Keratinocyte (primary cell): Measurements from ENCODE around the gene ZNF487. TPM values are rescaled to one million over a fixed set of nuclear protein-coding genes. Genes with fewer than 3 reads are reported as not detected.
A peak's percentile ranks its signal among the peaks of the same experiment; 100 is the strongest.

ENCODE experiments used
- DNase-seq: peaks from one replicate; pipeline ENCODE4 v3.0.0-alpha.2; 2011; ENCODE audit warnings: low read depth, missing footprints, low spot score
- FAIRE-seq: peaks from 2 replicates; lab custom pipeline; 2011; peaks lifted over from hg19 to GRCh38; lab: Jason Lieb, UNC
- H2AFZ ChIP-seq: 2 replicates; pipeline ENCODE4 v1.6.0; 2012; ENCODE audit warnings: low read length, control low read depth, inconsistent platforms; ENCODE audit not compliant: control insufficient read depth
- H3K27ac ChIP-seq: 2 replicates; pipeline ENCODE4 v1.5.1; 2011; ENCODE audit warnings: low read length; ENCODE audit not compliant: control insufficient read depth, insufficient read depth
- H3K27me3 ChIP-seq: 3 replicates; pipeline ENCODE4 v1.6.0; 2011; ENCODE audit warnings: low read length; ENCODE audit not compliant: control insufficient read depth, insufficient read depth; ENCODE audit errors: extremely low read depth
- H3K36me3 ChIP-seq, 2 experiments: 2 replicates in 1 of 2; 3 replicates in 1 of 2; pipeline ENCODE4 v1.5.1; 2011; ENCODE audit warnings: low read length in 2 of 2, mild to moderate bottlenecking in 1 of 2; ENCODE audit not compliant: control insufficient read depth in 2 of 2, insufficient read depth in 2 of 2; ENCODE audit errors: extremely low read depth in 1 of 2
- H3K4me1 ChIP-seq: 3 replicates; pipeline ENCODE4 v1.5.1; 2011; ENCODE audit warnings: low read length; ENCODE audit not compliant: control insufficient read depth, insufficient read depth; ENCODE audit errors: extremely low read depth
- H3K4me2 ChIP-seq: 3 replicates; pipeline ENCODE4 v1.6.0; 2011; ENCODE audit warnings: low read depth, low read length; ENCODE audit not compliant: control insufficient read depth, insufficient read depth; ENCODE audit errors: extremely low read depth
- H3K4me3 ChIP-seq, 3 experiments: fragments of 200-600 bp in 1 of 3; sonication (generic) in 1 of 3; 2 replicates in 2 of 3; 3 replicates in 1 of 3; pipeline ENCODE4 v1.5.1; 2011 to 2016; ENCODE audit warnings: low read length in 3 of 3, mild to moderate bottlenecking in 3 of 3, control low read depth in 2 of 3, inconsistent platforms in 1 of 3, low read depth in 1 of 3, mixed read lengths in 1 of 3, mixed run types in 1 of 3, moderate library complexity in 1 of 3; ENCODE audit not compliant: control insufficient read depth in 2 of 3, insufficient read depth in 2 of 3; ENCODE audit errors: extremely low read depth in 1 of 3
- H3K79me2 ChIP-seq: 2 replicates; pipeline ENCODE4 v1.6.0; 2012; ENCODE audit warnings: low read length; ENCODE audit not compliant: control insufficient read depth, insufficient read depth
- H3K9ac ChIP-seq: 3 replicates; pipeline ENCODE4 v1.6.0; 2011; ENCODE audit warnings: low read length; ENCODE audit not compliant: control insufficient read depth, insufficient read depth; ENCODE audit errors: extremely low read depth
- H3K9me1 ChIP-seq: 3 replicates; pipeline ENCODE4 v1.6.0; 2011; ENCODE audit warnings: low read length; ENCODE audit not compliant: control insufficient read depth, insufficient read depth; ENCODE audit errors: extremely low read depth
- H3K9me3 ChIP-seq: 2 replicates; pipeline ENCODE4 v1.5.1; 2012; ENCODE audit warnings: low read depth, low read length; ENCODE audit not compliant: control insufficient read depth
- H4K20me1 ChIP-seq: 3 replicates; pipeline ENCODE4 v1.6.0; 2011; ENCODE audit warnings: low read length; ENCODE audit not compliant: control insufficient read depth, insufficient read depth; ENCODE audit errors: extremely low read depth
- EZH2 ChIP-seq: IDR thresholded peaks from one replicate; pipeline ENCODE4 v1.6.1; 2012; ENCODE audit warnings: inconsistent platforms, mild to moderate bottlenecking, low read length, moderate library complexity
- dilution Hi-C: fragments of 300-500 bp; cut with MboI; formaldehyde crosslinking; loops from one replicate; pipeline ENCODE4 v1.7.0; 2020; ENCODE audit warnings: low sequenced_read_pairs; ENCODE audit not compliant: extremely low pct_ligation_motif_present
- polyA plus RNA-seq, 5 experiments: library from polyadenylated mRNA; depleted of rRNA in 3 of 5; stranded (reverse) in 3 of 5; stranded (forward) in 1 of 5; unstranded in 1 of 5; fragments of >200 nt; gene quantifications; 1 replicate in 1 of 5; 2 replicates in 3 of 5; 3 replicates in 1 of 5; pipeline versions ENCODE4 v1.2.1 to v1.2.3, GENCODE V29; 2011 to 2012; ENCODE audit warnings: missing spikeins in 2 of 5, low read depth in 1 of 5, low replicate concordance in 1 of 5
- TF ChIP-seq, protein P1 (sequence below), 3 experiments: IDR thresholded peaks in 1 of 3; conservative IDR thresholded peaks in 1 of 3; optimal IDR thresholded peaks in 1 of 3; 2 replicates in 2 of 3; 3 replicates in 1 of 3; pipeline versions ENCODE3 to v1.5.1; 2011; ENCODE audit warnings: low read length in 3 of 3, mild to moderate bottlenecking in 3 of 3, moderate library complexity in 2 of 3, control low read depth in 1 of 3, inconsistent platforms in 1 of 3; ENCODE audit not compliant: insufficient read depth in 2 of 3; ENCODE audit errors: extremely low read depth in 1 of 3

Gene ZNF487
- polyA plus RNA-seq, 1 donor (not counting 4 experiments of a cell fraction or from before 2014, with no cell fraction given), result 4.1 TPM

DNA sequence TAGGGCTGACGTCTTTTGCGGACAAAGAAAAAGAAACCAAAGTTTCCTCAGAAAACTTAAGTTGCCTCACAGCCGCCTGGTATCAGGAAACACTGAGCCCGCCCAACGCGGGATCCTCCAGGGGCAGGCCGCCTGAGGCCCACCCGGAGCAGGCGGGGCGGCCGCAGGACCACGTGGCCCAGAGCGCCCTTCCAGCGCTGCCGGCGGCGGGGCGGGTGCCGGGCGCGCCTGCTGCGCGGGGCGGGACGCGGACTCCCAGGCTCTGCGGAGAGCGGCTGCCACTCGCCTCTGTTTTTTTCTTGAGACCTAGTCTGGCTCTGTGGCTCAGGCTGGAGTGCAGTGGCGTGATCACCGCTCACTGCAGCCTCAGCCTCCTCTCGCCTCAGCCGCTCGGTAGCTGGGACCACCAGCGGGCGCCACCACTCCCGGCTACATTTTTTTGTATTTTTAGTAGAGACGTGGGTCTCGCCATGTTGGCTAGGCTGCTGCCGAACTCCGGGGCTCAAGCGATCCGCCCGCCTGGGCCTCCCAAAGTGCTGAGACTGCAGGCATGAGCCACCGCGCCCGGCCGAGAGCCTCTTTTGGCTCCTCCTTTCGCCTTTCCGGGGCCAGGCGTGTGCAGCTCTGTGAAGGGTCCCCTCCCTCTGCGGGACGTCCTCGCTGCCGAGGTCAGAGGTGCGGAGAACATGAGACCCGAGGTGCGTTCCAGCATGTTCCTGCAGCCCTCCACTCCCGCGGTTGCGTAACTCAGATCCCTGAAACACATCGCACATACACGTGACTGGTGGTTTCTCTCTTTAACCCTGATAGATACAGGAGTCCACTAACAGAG lies 16.3 kb upstream of the ZNF487 start:
- Histone ChIP-seq H3K27ac (peak overlapping the region; percentile 71), H3K27me3 (no peaks in the 10 kb centered on the region), H2AFZ (peak overlapping the region; percentile 94), H4K20me1 (no peaks in the 10 kb centered on the region), H3K9ac (peak overlapping the region; percentile 75), H3K4me3 (peak overlapping the region; percentile 26 to 64 (median 61)), H3K9me3 (no peaks in the 10 kb centered on the region), H3K4me1 (peaks cover 12% of the 10 kb centered on the region), H3K9me1 (no peaks in the 10 kb centered on the region), H3K36me3 (no peaks in the 10 kb centered on the region), H3K79me2 (no peaks in the 10 kb centered on the region), H3K4me2 (peak overlapping the region; percentile 87)
- FAIRE-seq (no peak), DNase-seq (no peak)
- dilution Hi-C loops, result no loop called here
- TF ChIP-seq, protein P1, sequence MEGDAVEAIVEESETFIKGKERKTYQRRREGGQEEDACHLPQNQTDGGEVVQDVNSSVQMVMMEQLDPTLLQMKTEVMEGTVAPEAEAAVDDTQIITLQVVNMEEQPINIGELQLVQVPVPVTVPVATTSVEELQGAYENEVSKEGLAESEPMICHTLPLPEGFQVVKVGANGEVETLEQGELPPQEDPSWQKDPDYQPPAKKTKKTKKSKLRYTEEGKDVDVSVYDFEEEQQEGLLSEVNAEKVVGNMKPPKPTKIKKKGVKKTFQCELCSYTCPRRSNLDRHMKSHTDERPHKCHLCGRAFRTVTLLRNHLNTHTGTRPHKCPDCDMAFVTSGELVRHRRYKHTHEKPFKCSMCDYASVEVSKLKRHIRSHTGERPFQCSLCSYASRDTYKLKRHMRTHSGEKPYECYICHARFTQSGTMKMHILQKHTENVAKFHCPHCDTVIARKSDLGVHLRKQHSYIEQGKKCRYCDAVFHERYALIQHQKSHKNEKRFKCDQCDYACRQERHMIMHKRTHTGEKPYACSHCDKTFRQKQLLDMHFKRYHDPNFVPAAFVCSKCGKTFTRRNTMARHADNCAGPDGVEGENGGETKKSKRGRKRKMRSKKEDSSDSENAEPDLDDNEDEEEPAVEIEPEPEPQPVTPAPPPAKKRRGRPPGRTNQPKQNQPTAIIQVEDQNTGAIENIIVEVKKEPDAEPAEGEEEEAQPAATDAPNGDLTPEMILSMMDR (optimal IDR thresholded peaks at IDR 0.05 in 1 of 3, IDR thresholded peaks at IDR 0.05 in 1 of 3, conservative IDR thresholded peaks at IDR 0.05 in 1 of 3; ENCODE audit: extremely low read depth in 1 of 3, insufficient read depth in 2 of 3, low read length in 3 of 3), result peak in 1 of 3 experiments; percentile 7
- no peak for TF ChIP-seq EZH2

GRCh38 chr10:43421201-43421507 lies 15.8 kb upstream of the ZNF487 start:
- peak overlapping the region; percentile 71 for H3K27ac ChIP-seq
- H3K36me3 ChIP-seq, result no peaks in the 10 kb centered on the region
- no peaks in the 10 kb centered on the region for H3K9me1 ChIP-seq
- FAIRE-seq (no peak), DNase-seq (no peak)
- H3K4me1 ChIP-seq, result peaks cover 12% of the 10 kb centered on the region
- H3K4me2 ChIP-seq, result peak overlapping the region; percentile 87
- H3K79me2 ChIP-seq, result no peaks in the 10 kb centered on the region
- dilution Hi-C loops, result no loop called here
- no peaks in the 10 kb centered on the region for H3K27me3 ChIP-seq
- no peaks in the 10 kb centered on the region for H3K9me3 ChIP-seq
- peak overlapping the region; percentile 26 to 64 (median 61) for H3K4me3 ChIP-seq
- peak overlapping the region; percentile 94 for H2AFZ ChIP-seq
- no peaks in the 10 kb centered on the region for H4K20me1 ChIP-seq
- peak overlapping the region; percentile 75 for H3K9ac ChIP-seq
- TF ChIP-seq, protein P1 (optimal IDR thresholded peaks at IDR 0.05 in 1 of 3, IDR thresholded peaks at IDR 0.05 in 1 of 3, conservative IDR thresholded peaks at IDR 0.05 in 1 of 3; ENCODE audit: extremely low read depth in 1 of 3, insufficient read depth in 2 of 3, low read length in 3 of 3), result no peak
- TF ChIP-seq EZH2, result no peak
